CD4-positive, alpha-beta T cell treated with Interleukin-12 subunit alpha and Interleukin-12 subunit beta, for 1 hour (primary cell): ENCODE measurements around the gene CAMK2N1.

ENCODE experiments used
- DNase-seq: peaks from one replicate; pipeline ENCODE4 v3.0.0-alpha.2; 2020

CAMK2N1 gene

GRCh38 chr1:20477348-20478056, 8.5 kb downstream of the CAMK2N1 start:
- no peak for DNase-seq

GRCh38 chr1:20476265-20477038, 9.6 kb downstream of the CAMK2N1 start:
- no peak for DNase-seq

DNA sequence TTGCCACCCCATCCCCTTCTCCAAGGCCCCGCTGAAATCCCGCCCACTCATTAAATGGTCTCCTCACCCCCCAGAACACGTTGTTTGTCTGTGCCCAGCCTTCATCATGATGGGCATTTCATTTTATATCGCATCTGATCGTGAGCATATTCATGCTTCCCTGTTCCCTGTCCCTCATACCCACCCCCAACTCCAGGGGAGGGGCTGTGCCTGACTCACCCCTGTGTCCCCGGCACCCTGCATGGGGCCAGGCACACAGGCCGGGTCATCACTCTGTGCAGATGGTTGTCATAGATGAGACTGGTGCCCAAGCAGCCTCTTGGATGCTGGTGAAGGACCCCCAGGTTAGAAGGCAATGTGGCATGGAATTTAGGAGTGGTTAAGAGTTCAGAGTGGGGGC, 11.0 kb downstream of the CAMK2N1 start:
- no peak for DNase-seq

DNA sequence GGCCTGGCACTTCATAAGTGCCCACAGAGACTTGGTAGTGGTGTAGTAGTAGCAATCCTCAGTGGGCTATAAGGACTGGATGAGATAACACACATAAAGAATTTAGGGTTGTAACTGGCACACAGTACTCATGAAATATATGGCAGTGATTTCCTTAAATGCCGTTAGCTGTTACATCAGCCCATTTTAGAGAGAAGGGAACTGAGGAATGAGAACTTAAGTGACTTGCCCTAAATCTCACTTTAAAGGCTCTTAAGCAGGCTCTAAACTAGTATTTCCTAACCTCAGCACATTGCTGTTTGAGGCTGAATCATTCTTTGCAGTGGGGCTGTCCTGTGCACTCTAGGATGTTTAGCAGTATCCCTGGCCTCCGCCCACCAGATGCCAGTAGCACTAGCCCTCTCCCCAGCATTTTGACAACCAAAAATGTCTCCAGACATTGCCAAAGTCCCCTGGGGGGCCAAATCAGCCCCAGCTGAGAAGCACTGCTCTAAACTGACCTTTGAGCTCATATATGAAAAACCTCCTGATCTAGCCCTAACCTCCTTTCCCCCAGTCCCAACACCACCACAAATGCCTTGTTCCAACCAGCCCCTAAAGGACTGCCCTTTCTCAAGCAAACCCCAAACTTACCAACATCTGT, 11.6 kb downstream of the CAMK2N1 start:
- no peak for DNase-seq

GRCh38 chr1:20473894-20474293, 12.1 kb downstream of the CAMK2N1 start:
- DNase-seq: no peak

GRCh38 chr1:20472860-20473711, 12.9 kb downstream of the CAMK2N1 start:
- no peak for DNase-seq

- no peak for DNase-seq
Measured at GRCh38 chr1:20472121-20472520, 13.9 kb downstream of the CAMK2N1 start.

DNA sequence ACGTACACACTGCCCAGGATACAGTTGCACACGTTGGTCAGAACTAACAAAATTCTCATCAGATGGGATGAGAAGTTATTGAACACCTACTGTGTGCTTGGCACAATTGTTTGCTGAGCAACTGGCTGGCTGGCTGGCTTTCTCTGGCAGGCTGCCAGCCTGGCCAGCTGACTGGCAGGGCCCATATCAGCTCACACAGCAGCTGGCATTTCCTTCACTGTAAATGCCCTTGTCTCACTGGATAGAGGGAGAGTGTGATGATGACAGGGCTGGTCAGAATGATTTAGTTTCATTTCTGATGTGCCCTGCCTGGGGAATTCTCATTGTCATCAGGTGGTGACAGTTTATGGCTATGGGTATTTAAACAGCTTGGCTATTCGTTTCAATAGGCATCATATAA, 15.8 kb downstream of the CAMK2N1 start:
- DNase-seq: no peak

- DNase-seq: no peak
Measured at GRCh38 chr1:20469406-20470076, 16.5 kb downstream of the CAMK2N1 start.

DNA sequence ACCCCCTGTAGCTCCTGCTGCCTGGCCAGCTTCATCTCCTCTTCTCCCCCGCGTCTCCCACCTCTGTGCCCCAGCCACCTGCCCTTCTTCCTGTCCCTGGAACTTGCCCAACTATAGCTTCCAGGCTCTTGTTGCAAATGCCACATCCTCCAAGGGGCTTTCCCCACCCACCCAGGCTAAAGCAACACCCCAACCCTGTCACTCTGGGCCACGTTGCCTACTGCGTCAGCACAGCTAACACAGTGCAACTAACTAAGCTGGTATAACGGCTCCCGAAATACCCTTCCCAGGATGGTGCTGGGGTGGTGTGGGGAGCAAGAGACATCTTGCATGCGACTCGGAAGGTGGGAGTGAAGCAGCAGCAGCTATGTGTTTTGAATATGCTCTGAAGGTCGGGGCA, 19.7 kb downstream of the CAMK2N1 start:
- no peak for DNase-seq

DNA sequence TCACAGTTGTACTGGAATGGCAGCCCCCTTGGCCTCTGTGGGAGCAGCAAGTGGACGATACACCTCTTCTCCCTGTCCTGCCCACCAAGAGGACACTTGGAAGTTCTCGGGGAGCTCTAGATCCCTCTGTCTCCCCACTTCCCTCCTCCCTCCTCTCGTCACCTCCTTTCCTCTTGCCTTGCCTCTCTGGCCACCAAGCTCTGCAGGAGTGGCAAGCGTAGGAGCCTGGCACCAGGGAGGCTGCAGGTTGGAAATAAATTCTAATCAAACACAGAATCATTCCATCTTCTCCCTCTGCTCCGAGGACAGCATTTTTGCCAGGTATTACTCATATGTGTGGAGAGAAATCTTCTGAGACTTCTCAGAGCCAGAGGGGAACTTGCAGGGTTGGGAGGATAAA, 20.8 kb downstream of the CAMK2N1 start:
- no peak for DNase-seq

DNA sequence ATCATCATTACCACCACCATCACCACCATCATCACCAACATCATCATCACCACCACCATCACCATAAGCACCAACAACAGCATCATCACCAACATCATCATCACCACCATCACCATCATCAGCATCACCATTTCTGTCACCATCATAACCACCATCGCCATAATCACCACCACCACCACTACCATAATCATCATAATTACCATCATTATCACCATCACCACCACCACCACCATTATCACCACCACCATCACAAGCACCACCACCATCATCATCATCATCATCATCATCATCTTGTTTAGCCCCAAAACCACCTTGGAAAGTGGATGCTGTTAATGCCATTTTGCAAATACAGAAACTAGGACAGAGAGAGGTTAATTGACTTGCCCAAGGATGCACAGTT, 22.5 kb downstream of the CAMK2N1 start:
- no peak for DNase-seq

GRCh38 chr1:20462397-20462796, 23.6 kb downstream of the CAMK2N1 start:
- DNase-seq: no peak

DNA sequence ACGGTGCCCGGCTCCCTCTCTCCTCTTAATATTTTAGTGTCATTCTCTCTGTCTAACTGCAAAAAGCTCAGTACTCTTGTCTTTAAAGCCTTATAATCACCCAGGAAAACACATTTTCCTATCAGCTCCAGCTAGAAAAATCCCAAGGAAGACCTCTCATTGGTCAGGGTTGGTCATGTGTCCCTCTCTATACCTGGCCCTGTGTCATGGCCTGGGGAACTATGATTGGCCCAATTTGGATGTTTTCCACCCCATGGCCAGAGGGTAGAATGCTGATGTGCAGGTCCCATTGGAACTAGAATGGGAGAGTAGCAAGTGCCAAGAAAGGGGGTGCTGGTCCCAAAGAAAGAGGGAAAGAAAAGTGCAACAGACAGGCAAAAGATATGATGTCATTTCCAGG, 27.3 kb downstream of the CAMK2N1 start:
- DNase-seq: no peak

- no peak for DNase-seq
Measured at GRCh38 chr1:20454004-20454403, 32.0 kb downstream of the CAMK2N1 start.

DNA sequence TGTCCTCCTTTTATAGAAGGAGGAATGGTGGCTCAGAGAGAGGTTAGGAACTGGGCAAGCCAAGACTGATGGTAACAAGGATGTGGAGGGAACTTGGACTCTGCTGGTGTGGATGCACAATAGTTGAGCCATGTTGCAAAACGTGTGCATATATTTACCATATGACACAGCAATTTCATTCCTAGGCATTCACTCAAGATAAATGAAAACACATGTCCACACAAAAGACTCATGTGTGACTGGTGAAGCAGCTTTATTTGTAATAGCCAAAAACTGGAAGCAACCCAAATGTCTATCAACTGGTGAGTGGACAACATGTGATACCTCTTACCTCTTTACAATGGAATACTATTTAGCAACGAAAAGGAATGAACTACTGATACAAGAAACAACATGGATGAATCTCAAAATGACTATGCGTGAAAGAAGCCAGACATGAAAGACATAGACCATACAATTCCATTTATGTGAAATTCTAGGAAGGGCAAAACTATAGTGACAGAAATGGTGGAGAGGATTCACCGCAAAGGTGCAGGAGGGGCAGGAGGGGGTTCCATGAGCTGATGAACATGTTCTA, 36.2 kb downstream of the CAMK2N1 start:
- no peak for DNase-seq

- DNase-seq: no peak
Measured at GRCh38 chr1:20448671-20449071, 37.3 kb downstream of the CAMK2N1 start.

GRCh38 chr1:20447794-20448193, 38.2 kb downstream of the CAMK2N1 start:
- DNase-seq: no peak

DNA sequence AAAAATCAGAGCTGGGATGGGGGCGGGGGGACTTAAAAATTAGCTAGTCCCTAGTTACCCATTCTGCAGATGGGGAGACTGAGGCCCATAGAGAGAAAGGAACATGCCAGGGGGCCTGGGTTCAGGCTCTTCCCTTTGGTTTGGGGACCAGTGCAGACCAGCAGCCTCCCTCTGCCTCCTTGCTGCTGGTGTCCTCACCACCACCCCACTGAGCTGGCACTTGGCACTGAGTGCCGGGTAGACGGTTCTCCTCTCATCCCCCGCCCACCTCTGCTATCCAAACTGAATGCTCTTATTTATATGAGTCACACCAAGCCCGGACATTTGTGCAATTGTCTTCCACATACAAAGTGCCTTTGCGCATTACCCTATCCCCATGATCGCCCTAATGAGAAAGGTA, 39.2 kb downstream of the CAMK2N1 start:
- DNase-seq: no peak

DNA sequence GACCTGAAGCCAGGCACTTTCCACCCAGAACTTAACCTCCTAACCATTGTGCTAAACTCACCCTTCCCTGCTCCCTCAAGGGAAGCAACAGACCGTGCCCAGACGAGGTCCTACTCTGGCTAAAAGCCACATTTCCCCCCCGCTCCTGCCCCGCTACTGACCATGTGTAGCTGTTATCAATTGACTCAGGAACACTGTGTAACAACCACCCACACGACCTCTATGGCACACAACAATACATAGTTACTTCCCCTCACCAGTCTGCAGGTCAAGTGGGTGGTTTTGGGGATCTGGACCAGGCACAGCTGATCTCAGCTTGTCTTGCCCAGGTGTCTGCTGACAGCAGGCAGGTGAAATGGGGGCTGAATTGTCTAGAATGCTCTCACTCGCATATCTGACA, 40.1 kb downstream of the CAMK2N1 start:
- no peak for DNase-seq

DNA sequence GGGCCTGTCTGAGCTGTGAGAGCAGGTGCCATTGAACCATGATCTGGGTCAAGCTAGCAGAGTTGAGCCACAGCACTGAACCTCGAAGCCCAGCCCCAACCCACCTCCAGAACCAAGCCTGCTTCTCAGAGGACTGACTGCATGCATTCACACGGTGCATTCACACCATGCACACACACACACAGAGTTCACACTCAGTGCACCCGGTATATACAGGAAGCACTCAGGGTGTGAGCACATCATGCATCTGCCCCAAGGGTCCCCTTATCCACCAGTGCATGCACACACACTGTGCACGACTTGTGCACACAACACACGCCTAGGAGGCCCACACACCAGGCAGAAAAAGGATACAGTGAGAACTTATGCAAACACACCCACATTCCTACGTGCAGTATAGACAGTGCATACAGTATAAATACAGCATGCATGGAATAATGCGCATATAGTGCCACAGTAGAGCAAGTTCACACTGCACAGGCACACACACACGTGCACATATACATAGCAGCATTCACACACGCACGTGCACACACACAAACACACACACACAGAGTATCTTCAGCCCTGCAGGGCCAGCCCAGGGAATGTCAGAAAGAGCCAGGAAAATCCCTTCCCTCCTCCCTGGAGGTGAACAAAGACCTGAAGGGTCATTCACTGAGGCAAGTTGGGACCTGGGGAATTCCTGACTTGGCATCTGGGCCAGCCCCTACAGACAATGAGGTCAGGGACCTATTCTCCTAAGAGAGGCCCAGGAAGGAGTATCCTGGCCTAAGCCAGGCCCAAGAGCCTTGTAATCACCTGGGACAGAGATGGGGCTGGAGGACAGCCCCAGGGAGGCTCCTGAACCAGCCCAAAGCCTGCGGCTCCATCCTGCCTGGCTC, 42.1 kb downstream of the CAMK2N1 start:
- no peak for DNase-seq
